Inferior parietal cortex (tissue), 1 donor: Measurements from ENCODE around the gene CRYGA.
A peak's percentile ranks its signal among the peaks of the same experiment; 100 is the strongest.

Source experiments
- DNase-seq: peaks from one replicate; pipeline ENCODE4 v3.0.0-alpha.2; 2016; ENCODE audit errors: extremely low spot score

The CRYGA gene, protein sequence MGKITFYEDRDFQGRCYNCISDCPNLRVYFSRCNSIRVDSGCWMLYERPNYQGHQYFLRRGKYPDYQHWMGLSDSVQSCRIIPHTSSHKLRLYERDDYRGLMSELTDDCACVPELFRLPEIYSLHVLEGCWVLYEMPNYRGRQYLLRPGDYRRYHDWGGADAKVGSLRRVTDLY

DNA sequence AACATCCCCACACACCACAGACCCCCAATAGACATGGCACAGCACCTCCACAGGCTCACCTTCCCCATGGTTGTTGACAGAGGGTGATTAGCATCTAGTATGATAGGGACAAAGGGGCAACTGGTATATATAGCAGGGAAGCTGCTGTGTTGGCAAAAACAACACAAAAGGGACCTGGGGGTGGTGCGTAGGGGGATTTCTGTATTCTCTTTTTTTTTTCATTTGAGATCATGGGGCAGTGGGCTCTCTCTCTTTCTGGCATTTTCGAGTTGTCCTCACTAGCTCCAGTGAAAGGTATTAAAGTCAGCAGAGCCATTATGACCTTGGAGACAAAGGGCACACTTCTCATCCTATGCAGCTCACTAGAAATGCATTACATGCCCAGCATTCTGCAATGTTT is at the start of gene CRYGA:
Gene CRYGA (minus strand): TSS at position 101 of the 400 bp plus-strand sequence. CDS start 33 bp downstream, at position 68.
- DNase-seq = no peak

GRCh38 chr2:208210688-208211451 is 47.5 kb upstream of the CRYGA start:
- DNase-seq = peak; percentile 39

- DNase-seq = no peak
Measured at GRCh38 chr2:208208335-208209085, 45.1 kb upstream of the CRYGA start.

- no peak for DNase-seq
Measured at GRCh38 chr2:208207769-208208168, 44.4 kb upstream of the CRYGA start.

DNA sequence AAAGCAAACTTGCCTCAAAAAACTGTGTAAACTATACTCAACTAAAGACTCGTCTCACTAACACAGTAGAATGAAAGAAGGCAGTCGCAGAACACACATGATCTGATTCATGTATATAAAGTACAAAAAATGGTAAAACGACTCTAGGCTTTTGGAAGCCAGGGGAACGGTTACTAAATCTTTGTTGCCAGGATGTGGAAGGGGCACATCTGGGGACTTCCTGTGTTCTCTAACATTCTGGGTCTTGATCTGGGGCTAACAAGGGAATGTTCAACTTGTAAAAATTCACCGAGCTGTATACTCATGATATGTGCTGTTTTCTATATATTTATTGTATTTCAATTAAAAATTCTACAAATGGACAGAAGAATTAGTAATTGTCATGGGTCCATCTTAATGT is 40.8 kb upstream of the CRYGA start:
- DNase-seq = no peak

DNA sequence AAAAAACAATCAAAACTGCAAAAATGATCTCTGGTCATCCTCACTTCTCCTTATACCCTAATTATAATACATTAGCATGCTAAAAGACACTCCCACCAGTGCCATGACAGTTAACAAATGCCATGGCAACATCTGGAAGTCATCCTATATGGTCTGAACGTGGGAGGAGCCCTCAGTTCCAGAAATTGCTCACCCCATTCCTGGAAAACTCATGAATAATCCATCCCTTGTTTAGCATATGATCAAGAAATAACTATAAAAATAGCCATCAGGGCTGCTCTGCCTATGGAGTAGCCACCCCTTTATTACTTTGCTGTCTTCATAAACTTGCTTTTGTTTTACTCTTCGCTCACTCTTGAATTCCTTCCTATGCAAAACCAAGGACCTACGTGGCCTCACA is 32.1 kb upstream of the CRYGA start:
- no peak for DNase-seq

GRCh38 chr2:208192611-208193236 is 29.3 kb upstream of the CRYGA start:
- DNase-seq = no peak

DNA sequence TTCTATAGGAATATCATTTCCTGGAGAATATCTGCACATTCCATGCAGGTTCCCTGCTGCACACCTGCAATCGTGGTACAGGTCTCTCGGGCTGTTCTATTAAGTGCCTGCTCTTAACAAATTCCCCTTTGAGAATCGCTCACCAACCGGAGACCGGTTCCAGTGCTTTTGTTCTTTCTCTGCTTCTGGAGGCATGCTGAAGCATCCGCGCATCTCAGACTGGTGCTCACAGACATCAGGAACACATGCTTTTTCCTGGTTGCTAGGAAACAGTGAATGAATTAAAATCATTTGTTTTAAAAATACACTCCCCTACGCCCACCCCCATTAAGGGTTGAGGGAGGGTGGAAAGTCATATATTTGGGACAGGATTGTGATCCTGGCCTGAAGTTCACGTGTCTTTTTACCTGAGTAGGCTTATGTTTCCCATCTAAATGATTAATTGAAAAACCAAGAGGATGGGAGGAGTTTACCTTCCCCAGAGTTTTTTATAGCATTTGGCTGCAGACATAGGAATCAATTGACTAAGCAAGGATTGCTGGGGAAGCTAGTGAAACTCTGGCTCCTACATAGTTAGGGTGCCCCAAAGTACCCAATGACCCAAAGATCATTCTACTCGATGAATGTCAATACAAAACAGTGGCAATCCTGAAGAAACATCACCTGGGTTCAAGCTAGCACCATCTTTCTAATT is 26.6 kb upstream of the CRYGA start, which contains the start of gene C2orf80:
Gene C2orf80 (minus strand): TSS at position 221 of the 694 bp plus-strand sequence. CDS start 3,044 bp downstream, outside the sequence.
- no peak for DNase-seq

DNA sequence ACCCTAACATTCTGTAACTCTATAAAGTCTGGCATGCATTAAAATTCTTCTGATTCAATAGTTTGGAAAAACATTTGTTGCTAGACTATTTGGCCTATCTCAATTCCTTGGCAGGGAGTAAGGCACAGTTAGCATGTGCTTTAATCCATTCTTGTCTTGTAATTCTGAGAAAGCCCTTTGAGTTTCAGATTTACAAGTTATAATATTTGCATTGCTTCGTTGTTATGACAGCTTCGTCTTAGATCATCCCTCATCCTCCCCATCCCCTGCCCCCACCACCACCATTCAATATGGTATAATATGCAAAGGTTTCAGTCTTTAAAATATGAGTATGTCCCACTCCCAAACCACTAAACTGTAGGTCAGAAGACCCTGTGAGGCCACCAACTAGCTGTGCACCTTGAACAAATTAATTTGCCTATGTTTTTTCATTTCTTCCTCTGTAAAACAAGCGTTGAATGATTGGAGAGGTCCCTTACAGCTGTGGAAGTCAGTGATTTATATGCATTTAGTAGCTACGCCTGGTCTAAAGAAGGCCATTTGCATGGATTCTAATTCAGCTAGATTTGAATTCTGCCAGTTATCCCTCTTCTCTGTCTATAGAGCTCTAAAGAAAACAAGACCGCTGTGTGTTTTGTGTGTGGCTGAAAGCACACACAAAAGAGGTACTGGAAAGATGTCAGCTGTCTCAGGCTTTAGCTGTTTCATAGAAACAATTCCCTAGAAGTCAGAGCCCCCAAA is 25.9 kb upstream of the CRYGA start:
- DNase-seq = no peak

GRCh38 chr2:208186893-208187292 is 23.5 kb upstream of the CRYGA start:
- DNase-seq = no peak

- no peak for DNase-seq
Measured at GRCh38 chr2:208186465-208186864, 23.1 kb upstream of the CRYGA start.

DNA sequence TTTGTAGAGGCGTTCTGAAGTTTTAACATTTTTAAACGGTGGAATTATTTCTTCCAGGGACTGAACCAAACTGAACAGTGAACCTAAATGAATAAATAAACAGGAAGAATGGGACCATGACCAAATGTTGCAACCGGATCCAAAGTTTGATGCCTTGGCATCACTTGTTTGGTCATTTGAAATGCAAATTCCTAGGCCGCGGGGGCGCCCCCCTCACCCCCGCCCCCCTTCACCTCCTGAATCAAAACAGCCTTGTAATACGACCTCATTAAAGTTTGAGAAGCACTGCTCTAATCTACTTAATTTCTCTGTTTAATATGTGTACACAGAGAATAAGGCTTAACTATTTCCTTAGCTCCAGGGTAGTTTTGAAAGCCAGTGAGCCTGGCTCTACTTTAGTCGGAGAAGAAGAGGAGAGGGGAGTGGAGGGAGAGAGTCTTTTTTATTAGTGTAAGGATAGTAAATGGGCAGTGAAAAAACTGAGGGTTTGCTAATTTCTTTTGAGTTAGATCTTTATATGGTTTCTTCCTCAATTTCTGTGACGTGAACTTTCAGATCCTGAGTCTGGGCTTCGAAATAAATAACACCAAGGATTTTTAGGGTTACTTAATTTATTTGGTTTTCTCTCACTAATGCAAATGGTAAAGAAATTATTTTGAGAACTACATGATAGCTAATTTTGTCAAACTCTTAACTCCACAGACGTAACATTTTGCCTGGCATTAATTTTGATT is 20.8 kb upstream of the CRYGA start:
- DNase-seq = no peak

- no peak for DNase-seq
Measured at GRCh38 chr2:208183526-208183925, 20.1 kb upstream of the CRYGA start.

- DNase-seq = no peak
Measured at GRCh38 chr2:208182835-208183234, 19.4 kb upstream of the CRYGA start.

- DNase-seq = no peak
Measured at GRCh38 chr2:208179028-208179609, 15.7 kb upstream of the CRYGA start.

DNA sequence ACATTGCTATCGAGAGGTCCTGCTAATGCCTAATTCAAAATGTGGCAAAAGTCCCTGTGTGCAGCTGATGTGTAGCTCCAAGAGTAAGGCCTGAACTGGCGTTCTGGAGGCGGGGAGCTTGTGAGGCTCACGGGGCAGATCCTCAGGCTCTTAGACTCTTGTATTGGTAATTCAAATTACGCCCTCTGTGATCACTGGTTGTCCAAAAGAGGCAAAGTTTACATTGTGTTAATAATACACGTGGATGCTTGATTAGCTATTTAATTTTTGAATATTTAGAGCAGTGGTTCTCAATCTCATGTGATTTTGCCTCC is 12.4 kb upstream of the CRYGA start:
- DNase-seq = no peak

GRCh38 chr2:208175069-208175839 is 11.9 kb upstream of the CRYGA start:
- DNase-seq = peak; percentile 92

DNA sequence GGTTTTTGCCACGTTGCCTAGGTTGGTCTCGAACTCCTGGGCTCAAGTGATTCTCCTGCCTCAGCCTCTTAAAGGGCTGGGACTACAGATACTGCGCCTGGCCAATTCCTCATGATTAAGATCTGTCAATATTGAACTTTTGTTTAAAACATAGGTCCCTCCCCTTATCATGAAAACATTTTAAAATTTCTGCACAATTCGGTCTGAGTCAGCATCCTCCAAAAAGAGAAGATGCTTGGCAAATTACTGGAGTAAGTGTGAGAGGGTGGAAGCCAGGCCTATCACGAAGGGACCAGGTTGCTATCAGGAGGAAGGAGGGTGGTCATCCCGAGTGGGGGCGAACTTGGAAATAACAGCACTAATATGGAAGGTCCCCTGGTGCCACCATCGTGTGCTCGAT is 10.8 kb upstream of the CRYGA start:
- DNase-seq = no peak

- no peak for DNase-seq
Measured at GRCh38 chr2:208172125-208172524, 8.7 kb upstream of the CRYGA start.
